Activated T-helper 9 cell treated with anti-CD3 and anti-CD28 coated beads, Interleukin-2, amount 50 U/mL, for 16 hours (primary cell): ENCODE data around the gene CCDC177.

ENCODE experiments used
- DNase-seq: peaks from one replicate; pipeline ENCODE4 v3.0.0-alpha.2; 2020; ENCODE audit warnings: low read depth

CCDC177 gene

GRCh38 chr14:69561893-69562292 is 12.8 kb downstream of the CCDC177 start:
- DNase-seq, result no peak

DNA sequence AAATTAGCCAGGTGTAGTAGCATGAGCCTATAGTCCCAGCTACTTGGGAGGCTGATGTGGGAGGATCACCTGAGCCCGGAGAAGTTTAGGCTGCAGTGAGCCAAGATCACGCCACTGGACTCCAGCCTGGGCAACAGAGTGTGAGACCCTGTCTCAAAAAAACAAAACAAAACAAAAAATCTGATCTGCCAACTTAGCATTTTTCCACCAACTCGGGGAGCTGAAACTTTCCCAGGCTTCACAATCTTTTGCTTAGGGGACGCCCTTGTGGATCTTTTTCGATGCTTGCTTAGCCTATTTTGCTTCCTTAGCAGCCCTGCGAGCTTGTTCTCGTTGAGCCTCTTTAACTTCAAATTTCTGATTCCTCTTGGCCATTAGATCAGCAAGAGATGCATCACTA is 13.8 kb downstream of the CCDC177 start:
- DNase-seq, result no peak

DNA sequence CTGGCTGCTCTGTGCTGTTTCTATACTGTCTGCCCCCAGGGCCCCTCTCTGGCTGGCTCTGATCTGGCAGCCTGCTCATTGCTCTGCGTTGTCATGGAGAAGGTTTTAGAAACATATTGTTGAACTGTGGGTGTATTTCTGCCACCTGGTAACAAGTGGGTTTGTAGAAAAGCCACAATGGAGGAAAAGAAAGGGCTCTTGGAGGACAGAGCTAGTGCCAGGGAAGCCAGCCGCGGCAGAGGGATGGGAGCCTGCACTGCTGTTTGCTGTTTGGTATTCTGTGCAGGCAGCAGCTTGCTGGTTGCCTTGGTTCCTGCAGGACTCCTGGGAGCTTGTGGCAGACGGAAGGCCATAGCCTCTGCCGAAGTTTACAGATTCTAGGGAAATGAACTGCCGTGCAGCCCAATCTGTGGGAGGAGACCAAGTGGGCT is 15.1 kb downstream of the CCDC177 start:
- no peak for DNase-seq

- DNase-seq, result no peak
These were observed 15.9 kb downstream of the CCDC177 start for GRCh38 chr14:69558774-69559173.

- no peak for DNase-seq
These were observed 20.2 kb downstream of the CCDC177 start for GRCh38 chr14:69554500-69554899.

GRCh38 chr14:69553252-69553651 is 21.4 kb downstream of the CCDC177 start:
- DNase-seq, result no peak

DNA sequence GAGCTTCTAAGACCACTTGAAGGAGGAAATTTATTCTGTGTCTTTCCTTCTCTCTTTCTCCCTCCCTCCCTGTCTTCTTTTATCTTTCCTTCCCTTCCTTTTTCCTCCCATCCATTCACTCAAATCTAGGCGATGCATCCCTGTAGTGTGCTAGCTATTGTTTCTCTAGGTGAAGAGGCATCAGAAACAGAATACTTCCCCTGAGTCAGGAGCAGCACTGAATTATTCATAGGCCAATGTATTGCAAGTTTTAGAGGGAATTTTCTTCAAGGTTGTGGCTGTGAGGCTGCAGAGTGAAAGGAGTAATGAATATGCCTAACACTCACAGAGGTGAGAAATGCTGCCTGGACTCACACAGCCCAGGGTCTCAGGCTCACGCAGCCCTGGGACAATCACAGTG is 23.2 kb downstream of the CCDC177 start:
- DNase-seq, result no peak

- DNase-seq, result no peak
These were observed 26.1 kb downstream of the CCDC177 start for GRCh38 chr14:69548566-69548965.

DNA sequence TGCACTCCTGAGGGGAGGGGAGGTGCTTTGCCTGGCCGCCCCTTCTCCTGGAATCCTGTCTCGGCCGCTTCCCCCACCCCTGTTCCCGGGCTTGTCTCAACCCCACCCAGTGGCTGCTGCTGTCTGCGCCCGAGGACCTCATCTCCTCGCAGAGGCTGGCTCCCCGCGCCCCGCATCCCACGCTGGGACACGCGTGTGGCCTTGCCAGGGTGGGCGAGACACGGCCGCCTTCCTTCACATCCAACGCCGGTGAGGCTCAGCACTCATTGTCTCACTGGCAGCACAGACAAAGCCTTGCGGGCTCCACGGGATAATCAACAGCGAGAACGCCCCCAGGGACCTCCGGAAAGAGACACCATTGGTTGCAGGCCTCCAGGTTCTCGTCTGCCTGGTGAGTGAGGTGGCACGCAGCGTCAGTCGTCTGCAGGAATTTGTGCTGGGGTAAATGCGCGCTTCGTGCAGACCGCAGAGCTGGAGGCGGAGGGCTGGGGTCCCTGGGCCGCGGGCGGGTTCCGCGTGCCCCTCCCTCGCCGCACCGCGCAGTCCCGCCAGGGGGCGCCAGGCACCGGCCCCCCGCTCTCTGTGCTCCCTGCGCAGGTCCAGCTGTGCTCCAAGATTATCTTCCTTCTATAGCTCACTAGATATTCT is 26.8 kb downstream of the CCDC177 start:
- no peak for DNase-seq

DNA sequence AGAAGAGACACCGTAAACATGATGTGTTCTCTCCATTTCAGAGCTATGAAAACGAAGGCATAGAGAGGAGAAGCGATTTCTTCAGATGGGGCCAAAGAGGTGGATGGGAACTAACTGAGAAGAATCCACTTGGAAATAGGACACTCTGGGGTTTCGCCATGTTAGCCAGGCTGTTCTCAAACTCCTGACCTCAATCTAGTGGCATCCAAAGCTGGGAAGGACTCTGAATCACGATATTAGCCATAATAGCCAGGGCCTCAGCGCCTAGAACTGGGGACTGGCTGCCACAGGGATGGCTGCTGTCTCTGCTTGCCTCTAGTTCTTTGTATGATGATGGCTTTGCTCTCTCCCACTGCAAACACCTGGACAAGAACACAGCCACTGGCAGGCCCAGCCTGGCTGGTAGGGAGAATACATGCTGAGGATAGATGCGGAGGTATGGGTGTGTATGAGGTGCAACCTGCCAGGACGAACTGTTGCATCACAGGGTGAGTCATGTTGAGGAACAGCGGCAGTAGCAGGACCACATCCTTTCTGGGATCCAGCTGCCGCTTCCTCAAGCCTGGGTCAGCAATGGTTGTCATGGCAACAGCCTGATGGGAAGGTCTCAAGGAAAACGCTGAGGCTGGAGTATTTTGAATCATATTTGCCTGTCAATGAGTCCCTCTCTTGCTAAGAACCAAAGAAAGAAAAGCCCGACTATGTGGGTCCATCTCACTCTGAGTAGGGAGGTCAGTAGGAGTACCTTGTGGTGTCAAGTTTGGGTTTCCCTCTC is 31.1 kb downstream of the CCDC177 start:
- peak; percentile 3 for DNase-seq

DNA sequence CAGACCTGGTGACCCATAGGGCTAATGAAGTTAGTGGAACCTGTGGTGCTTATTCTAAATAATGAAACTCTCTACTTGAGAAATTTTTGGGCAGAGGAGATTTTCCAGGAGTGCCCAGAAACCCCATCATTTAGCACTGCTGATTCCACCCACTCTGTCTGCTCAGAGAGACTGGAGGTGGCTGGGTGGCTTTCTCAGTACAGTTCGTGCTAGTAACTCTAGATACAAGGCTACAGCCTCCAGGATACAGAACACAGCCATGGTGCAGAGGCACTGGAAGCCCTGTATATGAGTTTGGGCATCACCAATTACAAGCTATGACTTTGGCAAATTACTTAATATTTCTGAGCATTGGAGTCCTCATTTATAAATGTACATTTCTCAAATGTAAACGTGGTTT is 32.4 kb downstream of the CCDC177 start:
- DNase-seq, result no peak

GRCh38 chr14:69540654-69541335 is 33.9 kb downstream of the CCDC177 start:
- no peak for DNase-seq

DNA sequence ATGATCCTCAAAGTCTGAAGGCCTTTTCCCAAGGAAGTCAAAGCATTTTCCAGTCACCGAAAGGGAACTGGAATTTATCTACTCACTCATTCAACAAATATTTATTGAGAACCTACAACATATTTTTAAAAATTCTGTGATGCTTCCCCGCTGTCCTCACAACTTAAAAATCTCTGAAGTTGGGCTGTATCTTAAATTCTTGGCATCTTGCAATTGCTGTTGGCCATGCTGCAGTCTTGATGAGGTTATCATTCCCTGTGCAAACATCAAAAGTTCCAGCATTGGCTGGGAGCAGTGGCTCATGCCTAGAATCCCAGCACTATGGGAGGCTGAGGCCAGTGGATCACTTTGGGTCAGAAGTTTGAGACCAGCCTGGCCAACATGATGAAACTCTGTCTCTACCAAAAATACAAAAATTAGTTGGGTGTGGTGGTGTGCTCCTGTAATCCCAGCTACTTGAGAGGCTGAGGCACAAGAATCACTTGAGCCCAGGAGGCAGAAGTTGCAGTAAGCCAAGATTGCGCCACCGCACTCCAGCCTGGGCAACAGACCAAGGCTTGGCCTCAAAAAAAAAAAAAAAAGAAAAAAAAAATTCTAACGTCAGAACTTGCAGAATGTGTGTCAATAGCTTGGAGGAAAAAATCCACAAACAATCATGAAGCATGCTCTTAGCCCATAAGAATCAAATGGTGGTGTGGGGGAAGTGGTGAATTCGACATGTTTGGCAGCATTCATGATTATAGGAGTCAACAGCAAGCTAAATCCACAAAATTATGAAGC is 34.9 kb downstream of the CCDC177 start:
- DNase-seq, result no peak

DNA sequence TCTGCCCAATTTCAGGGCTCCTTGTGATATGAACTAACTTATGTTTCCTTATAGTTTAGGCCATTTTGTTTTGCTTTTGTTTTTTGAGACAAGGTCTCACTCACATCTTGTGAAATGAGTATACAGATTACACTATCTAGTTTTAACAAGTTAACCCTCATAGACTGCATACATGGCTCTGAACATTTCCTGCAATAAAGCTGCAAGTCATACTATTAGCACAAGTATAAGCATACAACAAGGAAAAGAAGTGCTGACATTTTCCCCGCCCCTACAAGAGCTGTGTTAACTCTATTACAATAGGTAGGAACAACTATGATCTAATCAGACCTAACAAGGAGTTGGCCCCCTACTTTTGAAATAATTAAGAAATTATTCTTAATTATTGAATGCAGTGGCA is 35.9 kb downstream of the CCDC177 start:
- no peak for DNase-seq

GRCh38 chr14:69537900-69538299 is 36.8 kb downstream of the CCDC177 start:
- no peak for DNase-seq

GRCh38 chr14:69536971-69537370 is 37.7 kb downstream of the CCDC177 start:
- no peak for DNase-seq

DNA sequence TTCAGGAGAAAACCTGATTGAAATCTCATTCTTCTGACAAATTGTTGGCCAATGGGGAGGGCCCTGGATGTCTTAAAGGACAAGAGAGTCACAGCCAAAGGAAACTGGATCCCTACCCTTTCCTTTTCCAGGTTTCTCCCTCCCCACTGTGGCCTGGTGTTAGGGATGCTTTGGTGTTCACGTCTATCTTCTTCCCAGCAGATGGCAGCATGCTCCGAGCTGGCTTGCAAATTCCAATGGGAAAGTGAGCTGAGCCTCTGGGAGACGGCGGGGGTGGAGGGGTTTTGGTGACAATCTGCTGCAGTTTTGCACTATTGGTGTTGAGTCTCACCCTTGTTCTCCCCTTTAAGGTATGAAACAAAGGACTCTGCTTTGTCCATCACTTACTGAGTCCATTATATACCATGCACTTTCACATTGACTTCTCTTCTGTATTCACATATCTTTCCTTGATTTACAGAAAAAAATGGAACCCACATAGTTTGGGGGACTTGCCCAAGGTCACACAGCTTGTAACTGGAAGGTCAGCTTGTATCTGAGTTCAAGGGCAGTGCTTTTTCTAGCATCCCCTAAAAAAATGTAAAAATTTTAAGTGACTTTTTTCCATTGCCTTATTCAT is 39.3 kb downstream of the CCDC177 start:
- no peak for DNase-seq

GRCh38 chr14:69532561-69533340 is 41.9 kb downstream of the CCDC177 start:
- no peak for DNase-seq

GRCh38 chr14:69531135-69531534 is 43.5 kb downstream of the CCDC177 start:
- DNase-seq, result no peak

GRCh38 chr14:69530095-69530494 is 44.6 kb downstream of the CCDC177 start:
- DNase-seq, result no peak

DNA sequence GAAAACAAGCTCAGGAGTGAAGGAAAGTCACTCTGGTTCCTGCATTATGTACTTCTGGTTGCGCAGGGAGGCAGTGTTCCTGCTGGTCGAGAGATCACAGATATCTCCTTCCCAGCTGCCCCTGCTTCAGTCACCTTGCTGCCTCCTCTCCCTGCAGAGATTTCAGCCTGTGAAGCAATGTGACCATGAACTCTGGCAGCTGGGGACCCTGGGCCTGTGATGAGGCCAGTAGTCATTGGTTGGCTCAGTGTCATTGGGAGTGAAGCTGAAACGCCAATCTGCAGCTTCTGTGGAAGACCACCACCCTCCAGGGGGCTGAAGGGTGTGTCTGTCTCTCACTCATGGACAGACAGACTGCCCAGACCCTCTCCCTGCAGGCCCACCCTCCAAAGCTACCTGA is 45.1 kb downstream of the CCDC177 start:
- DNase-seq, result no peak
